Measurements from ENCODE around the gene TBKBP1.
A peak's percentile ranks its signal among the peaks of the same experiment; 100 is the strongest.

TBKBP1 gene

DNA sequence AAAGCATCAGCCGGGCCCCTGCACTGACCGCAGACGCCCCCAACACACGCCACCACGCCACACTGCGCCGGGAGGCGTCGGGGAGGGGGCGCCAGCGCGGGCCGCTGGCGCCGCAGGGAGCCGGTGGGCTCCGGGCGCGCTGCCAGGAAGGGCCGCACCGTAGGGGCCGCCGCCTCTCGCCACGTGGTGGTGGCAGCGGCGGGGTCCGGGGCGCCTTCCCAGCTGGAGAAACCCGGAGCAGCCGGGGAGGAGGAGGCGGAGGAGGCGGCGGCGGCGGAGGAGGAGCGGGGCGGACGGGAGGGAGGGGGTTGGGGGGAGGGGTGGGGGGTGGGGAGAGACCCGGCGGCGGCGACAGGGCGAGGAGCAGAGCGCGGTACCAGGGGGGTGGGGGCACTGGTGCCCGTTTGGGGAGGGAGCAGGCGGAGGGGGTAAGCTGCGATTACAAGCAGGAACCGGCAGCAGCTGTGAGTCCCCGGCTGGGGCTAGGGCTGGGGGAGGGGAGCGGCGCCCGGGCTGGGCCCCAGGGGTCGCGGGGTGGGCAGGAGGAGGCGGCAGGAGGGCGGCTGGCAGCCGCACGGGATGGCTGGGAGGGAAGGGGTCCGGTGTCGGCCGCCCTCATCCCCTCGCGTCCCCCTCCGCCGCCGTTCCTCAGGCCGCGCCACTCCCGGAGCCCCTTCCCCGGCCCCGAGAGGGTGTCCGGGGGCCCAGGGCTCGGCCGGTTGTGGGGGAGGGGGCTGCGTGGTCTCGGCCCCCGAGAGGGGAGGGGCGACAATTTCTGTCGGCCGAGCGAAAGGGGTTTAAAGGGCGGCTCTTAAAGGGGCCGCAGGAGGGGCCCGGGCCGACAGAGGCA lies at the start of gene TBKBP1:
Gene TBKBP1, plus strand, starts transcription at position 431 of the 850 bp plus-strand sequence. CDS start 1,952 bp downstream, outside the sequence.
- DNase-seq = peak; percentile 28 to 57 (median 33)

DNA sequence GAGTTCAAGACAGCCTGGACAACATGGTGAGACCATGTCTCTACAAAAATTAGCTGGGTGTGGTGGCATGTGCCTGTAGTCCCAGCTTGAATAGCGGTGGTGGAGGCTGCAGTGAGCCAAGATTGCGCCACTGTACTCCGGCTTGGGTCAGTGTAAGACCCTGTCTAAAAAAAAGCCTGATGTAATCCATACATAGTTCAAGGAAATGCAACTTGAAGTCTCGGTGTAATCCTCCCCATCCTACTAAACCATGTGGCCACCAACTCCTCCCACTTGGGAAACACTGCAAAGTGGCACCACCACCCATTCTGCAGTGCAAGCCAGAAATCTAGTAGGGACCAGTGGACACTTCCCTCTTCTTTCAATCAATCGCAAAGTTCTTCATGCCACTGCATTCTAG lies 49.6 kb upstream of the TBKBP1 start:
- peak; percentile 83 to 92 (median 84) for DNase-seq

DNA sequence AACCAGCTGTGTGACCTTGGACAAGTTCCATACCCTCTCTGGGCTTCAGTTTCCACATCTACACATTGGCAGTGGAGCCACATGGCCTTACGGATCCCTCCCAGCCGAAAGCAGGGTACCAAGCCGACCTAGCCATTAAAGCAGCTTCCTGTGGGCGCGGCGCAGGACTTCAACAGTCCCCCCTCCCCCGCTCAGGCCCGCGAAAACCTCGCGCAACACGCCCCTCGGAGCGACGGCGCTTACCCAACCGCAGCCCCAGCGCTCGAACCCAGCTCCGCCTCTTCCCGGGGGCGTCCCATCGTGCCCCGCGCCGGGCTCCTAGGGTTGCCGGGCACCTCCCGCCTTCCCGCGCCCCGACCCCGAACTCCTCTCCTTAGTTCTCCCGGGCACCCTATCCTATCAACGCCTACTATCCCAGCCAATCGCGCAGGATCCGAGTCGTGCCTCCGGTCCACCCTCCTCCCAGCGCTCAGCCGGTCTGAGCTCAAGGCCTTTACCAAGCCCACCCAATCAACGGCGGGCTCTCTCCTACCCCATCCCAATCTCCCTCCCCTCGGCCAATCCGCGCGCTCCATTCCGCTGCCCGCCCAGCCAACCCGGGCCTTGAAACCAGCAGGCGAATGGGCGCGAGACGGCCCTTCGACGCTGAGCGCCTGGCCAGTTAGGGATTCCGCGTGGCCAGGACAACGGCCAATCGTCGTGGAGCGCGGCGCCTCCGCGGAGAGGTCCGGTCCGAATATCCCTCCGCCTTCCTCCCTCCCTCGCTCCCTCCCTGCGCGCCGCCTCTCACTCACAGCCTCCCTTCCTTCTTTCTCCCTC lies 44.6 kb upstream of the TBKBP1 start, which contains the start of gene KPNB1:
Gene KPNB1, plus strand, starts transcription at position 767 of the 819 bp plus-strand sequence. CDS start 326 bp downstream, outside the sequence.
- peak; percentile 99 to 100 (median 100) for DNase-seq

DNA sequence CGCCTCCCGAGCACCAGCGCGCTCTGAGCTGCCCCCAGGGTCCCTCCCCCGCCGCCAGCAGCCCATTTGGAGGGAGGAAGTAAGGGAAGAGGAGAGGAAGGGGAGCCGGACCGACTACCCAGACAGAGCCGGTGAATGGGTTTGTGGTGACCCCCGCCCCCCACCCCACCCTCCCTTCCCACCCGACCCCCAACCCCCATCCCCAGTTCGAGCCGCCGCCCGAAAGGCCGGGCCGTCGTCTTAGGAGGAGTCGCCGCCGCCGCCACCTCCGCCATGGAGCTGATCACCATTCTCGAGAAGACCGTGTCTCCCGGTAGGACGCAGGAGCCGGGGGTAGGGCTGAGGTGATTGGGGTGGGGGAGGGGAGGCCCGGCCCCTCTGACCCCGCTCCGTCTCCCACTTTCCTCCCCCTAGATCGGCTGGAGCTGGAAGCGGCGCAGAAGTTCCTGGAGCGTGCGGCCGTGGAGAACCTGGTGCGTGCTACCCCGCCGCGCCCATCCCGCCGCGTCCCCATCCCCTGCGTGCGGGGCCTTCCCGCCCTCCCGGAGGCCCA lies 43.9 kb upstream of the TBKBP1 start:
- no peak for DNase-seq

DNA sequence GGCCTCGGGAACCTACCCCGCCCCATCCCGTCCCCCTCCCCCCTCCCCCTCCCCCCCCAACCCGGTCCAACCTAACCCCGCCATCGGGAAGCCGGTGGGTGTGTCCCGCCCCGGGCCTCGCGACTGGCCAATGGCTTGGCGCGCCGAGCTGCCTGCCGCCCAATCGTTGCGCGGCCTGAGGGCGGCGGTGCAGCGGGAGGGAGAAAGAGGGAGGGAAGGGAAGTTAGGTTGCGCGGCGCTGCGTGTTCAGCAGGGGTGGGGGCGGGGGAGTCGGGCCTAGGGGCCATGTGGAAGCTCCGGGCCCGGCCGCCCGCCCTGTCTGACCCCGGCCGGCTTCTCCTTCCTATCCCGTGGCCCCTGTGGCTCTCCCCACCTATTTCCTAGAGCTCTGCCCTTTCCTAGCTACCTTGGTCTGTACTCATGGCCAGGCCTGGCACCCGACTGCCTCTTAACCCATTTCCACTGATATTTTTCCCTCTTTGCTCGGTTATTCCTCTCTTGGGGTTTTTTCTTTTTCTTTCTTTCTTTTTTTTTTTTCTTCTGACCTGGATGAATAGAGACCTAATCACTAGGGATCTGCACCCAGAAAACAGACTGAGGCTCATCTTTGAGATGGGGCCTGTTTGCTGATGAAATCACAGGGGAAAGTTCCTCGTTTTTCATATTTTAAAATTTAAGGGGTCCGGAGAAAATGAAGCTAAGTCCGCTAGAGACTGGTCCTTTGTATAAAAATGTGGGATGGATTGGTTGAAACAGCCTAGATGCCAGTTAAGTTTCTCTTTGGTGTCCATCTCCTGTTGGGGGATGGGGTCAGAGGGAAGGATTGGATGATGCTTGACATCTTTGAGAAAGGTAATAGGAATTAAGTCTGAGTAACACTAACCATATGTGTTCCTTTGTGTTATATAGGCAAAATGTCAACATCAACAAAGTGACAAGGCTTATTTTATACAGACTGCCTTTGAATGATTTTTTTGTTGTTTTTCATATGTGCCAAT lies 43.1 kb upstream of the TBKBP1 start:
- peak; percentile 97 to 98 (median 98) for DNase-seq

GRCh38 chr17:47651704-47652103 lies 42.3 kb upstream of the TBKBP1 start:
- DNase-seq = no peak

DNA sequence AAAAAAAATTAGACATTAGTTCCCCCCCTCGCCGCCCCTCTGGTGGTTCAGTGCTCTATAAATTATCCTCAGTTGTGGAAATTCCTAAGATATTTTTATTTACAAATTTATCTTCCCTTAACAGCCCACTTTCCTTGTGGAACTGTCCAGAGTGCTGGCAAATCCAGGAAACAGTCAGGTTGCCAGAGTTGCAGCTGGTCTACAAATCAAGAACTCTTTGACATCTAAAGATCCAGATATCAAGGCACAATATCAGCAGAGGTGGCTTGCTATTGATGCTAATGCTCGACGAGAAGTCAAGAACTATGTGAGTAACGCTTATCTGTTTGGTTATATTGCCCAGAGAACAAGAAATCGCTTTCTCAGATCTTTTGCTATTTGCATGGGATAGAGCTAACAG lies 41.4 kb upstream of the TBKBP1 start:
- DNase-seq = no peak

DNA sequence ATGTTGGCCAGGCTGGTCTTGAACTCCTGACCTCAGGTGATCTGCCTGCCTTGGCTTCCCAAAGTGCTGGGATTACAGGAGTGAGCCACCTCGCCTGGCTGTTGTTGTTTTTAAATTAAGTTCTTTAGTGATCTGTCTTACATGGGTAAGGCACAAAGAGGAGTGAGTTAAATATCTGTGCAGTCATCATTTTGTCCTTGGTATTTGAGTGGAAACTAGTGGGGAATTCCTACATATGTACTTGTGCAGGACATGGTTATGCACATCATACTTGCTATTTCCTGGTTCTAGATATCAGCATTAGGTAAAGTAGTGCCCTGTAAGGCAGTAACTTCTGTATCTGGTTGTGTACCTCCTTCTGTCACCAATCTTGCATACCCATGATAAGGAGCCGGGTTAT lies 40.5 kb upstream of the TBKBP1 start:
- peak in 1 of 3 donors; percentile 31 for DNase-seq

- no peak for DNase-seq
These were observed 39.0 kb upstream of the TBKBP1 start for GRCh38 chr17:47654991-47655390.

DNA sequence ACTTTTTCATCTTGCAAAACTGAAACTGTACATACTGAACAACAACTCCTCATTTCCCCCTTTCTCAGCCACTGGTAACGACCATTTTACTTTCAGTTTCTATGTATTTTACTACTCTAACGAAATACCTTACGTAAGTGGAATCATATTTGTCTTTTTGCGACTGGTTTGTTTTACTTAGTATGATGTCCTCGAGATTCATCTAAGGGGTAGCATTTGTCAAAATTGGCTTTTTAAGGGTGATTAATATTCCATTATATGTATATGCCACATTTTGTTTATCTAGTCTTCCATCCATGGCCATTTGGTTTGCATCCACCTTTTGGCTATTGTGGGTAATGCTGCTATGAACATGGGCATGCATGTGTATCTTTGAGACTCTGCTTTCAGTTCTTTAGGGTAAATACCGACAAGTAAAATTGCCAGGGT lies 33.9 kb upstream of the TBKBP1 start:
- peak; percentile 55 to 85 (median 71) for DNase-seq

DNA sequence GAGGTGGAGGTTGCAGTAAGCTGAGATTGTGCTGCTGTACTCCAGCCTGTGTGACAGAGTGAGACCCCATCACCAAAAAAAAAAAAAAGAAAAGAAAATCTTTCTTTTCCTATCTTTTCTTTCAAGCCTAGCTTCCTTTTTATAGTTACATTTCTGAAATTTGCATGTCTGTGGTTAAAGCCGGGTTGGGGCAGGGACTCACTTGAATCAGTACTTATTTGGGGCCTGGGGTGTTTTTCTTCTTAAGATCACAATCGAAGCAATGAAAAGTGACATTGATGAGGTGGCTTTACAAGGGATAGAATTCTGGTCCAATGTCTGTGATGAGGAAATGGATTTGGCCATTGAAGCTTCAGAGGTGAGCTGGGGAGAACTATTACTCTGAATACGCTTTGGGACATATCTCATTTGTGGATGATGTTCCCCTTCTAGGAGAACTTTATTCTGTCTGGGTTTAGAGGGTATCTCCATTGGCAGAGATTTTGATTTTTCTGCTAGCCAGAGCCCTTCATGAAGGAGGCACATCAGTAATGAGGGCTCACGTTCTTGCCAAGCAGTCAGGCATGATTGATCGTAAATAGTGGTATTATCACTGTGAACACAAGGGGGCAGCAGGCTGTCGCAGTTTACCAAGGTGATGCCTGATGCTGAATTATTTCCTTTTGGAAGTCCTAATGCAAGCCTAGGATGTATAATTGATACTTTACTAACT lies 29.9 kb upstream of the TBKBP1 start:
- peak; percentile 71 to 77 (median 72) for DNase-seq

DNA sequence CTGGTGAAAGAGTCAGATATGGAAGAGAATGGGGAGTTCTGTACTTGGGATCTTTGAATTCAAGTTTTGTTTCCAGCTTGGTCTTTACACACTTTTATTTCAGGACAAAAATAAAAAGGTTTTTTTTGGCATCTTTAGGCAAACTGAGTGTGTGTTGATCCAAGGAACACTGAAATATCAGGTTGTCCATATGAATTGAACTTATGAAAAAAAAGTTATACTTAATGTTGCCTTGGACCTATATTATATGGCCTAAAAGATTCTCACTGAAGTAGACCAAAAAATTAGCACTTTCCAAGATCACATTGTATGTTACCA lies 29.4 kb upstream of the TBKBP1 start:
- DNase-seq = no peak

- peak; percentile 60 to 81 (median 74) for DNase-seq
These were observed 28.3 kb upstream of the TBKBP1 start for GRCh38 chr17:47665655-47666054.

- DNase-seq = peak; percentile 35 to 50 (median 43)
These were observed 24.9 kb upstream of the TBKBP1 start for GRCh38 chr17:47669081-47669480.

DNA sequence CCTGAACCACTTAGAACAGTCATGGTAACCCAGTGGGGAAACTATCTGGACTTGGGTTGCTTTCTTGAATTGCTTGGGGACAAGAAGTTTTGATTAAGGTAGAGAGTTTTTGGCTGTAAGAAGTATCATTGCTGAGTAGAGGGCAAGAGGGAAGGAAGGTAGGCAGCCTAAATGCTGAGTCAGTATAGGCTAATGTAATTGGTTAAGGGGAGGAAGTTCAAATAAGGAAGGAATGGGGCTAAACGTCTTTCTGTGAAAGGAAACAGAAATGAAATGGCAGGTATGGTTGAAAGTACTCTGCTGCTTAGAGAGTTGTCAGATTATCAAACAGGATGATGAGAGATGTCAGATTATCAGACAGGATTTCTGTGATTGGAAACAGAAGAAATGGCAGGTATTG lies 23.9 kb upstream of the TBKBP1 start:
- peak; percentile 41 to 51 (median 41) for DNase-seq

DNA sequence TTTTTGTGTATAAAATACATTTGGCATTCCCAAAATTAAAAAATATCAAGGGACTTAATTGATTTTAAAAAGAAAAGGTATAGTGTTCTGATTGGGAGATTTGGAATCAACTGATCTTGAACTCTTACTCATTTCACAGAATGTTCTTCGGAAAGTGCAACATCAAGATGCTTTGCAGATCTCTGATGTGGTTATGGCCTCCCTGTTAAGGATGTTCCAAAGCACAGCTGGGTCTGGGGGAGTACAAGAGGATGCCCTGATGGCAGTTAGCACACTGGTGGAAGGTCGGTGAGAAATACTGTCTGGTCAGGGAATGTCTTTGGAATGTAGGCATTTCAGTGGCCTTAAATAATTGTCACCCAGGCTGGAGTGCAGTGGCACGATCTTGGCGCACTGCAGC lies 19.5 kb upstream of the TBKBP1 start:
- DNase-seq = no peak

DNA sequence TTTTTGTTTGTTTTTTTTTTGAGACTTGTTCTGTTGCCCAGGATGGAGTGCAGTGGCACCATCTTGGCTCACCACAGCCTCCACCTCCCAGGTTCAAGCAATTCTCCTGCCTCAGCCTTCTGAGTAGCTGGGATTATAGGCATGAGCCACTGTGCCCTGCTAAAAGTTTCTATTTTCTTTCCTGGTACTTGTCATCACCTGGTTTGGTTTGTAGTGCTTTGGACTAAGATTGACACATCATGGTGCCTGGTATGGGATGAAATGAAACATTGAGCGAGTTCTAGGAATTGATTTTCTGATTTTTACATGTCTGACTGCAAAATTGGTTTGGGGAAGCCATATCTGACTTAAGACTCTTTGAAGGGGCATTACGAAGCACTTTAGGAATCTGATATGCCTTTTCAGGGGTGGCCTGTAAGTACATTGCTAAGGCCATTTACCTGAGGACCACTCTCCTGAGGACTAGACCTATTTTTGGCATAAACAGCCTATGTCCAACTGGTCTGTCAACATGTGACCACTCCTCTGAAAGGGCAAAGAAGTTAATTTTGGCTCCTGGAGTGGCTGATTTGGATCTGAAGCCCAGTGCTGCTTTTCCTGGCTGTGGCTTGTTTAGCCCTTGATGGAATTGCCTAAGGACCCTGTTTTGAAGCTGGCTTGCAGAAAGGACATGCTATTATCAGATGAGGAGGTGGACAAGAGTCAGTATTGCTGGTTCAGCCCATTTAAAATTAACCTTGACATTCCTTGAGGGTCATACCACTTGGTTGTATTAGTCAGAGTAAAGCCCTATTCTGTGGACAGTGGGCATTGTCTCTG lies 18.4 kb upstream of the TBKBP1 start:
- DNase-seq = no peak

- no peak for DNase-seq
These were observed 17.8 kb upstream of the TBKBP1 start for GRCh38 chr17:47676199-47676472.

- DNase-seq = no peak
These were observed 17.3 kb upstream of the TBKBP1 start for GRCh38 chr17:47676510-47677165.

- no peak for DNase-seq
These were observed 15.8 kb upstream of the TBKBP1 start for GRCh38 chr17:47678196-47678595.
